ENCODE data around the gene GTF3C6.

GRCh38 chr6:110935171-110935570, 23.3 kb upstream of the GTF3C6 start:
- no peak for TF ChIP-seq CTCF (IDR thresholded peaks at IDR 0.05)
- no peak for TF ChIP-seq POLR2A (IDR thresholded peaks at IDR 0.05)

Data from heart left ventricle (tissue), 13 donors.